ENCODE data around the gene CCDC102B.

- TF ChIP-seq POLR2AphosphoS5 (IDR thresholded peaks at IDR 0.05; ENCODE audit: low read depth): no peak
- no peak for TF ChIP-seq REST (IDR thresholded peaks at IDR 0.05; ENCODE audit: insufficient replicate concordance, low read depth)
- TF ChIP-seq CTCF (IDR thresholded peaks at IDR 0.05; ENCODE audit: insufficient read depth, low read length): no peak
Measured at GRCh38 chr18:69022426-69022825, 224.5 kb downstream of the CCDC102B start.
